ENCODE results near the gene USP49.
A peak's percentile ranks its signal among the peaks of the same experiment; 100 is the strongest.
"Not testable (repeated sequence)": the region's sequence is repeated elsewhere in the genome, so short reads cannot be mapped to it uniquely, and the experiment has no call there.

USP49 gene

DNA sequence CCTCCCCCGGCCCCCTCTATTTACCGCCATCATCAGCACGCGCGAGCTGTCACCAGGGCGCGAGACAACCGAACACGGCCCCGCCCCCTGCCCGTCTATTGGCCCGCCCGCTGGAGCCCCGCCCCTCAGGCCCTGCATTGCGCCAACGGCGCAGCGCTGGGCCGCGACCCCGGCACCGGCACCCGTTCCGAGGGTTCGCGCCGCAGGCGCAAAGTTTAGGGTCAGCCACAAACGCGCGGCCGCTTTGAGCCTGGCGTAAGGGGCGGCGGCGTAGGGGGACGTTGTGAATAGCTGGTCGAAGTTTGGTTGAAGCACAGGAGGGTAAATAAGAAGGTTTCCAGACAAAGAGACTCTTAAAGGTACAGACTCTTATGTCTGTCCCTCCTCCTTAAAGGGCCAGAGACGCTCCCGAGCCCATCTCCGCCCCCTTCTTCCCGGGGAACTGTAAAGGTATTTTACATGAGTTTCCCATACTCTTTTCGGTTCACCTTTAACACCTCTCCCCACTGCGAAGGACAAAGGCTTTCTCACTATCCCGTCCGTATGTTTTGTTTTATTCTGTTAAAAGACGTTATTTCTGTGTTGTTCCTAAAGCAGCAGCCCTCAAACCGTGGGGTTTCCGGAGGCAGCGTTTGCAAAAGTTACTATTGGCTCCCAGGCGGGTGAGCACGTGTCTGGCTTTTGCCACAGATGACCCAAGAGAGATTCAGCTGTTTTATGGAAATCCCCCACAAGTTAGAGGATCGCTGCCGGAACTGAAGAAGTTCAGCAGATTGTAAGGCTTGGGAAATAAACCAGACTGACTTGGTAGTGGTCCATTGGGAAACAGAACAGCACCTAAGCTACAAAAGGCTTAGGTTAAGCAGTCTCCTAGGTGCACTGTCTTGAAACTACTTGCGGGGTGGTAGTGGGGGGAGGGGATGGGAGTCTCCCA, at the start of gene USP49:
Gene USP49, minus strand, starts transcription at position 76 of the 934 bp plus-strand sequence. CDS start 88,392 bp downstream, outside the sequence.
- TF ChIP-seq, protein P1, sequence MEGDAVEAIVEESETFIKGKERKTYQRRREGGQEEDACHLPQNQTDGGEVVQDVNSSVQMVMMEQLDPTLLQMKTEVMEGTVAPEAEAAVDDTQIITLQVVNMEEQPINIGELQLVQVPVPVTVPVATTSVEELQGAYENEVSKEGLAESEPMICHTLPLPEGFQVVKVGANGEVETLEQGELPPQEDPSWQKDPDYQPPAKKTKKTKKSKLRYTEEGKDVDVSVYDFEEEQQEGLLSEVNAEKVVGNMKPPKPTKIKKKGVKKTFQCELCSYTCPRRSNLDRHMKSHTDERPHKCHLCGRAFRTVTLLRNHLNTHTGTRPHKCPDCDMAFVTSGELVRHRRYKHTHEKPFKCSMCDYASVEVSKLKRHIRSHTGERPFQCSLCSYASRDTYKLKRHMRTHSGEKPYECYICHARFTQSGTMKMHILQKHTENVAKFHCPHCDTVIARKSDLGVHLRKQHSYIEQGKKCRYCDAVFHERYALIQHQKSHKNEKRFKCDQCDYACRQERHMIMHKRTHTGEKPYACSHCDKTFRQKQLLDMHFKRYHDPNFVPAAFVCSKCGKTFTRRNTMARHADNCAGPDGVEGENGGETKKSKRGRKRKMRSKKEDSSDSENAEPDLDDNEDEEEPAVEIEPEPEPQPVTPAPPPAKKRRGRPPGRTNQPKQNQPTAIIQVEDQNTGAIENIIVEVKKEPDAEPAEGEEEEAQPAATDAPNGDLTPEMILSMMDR (conservative IDR thresholded peaks at IDR 0.05; ENCODE audit: low read depth, low read length), result no peak
- peak; percentile 92 for DNase-seq (ENCODE audit: low read depth)
- peak within 1 kb of the TSS; percentile 86 for H3K4me3 ChIP-seq (ENCODE audit: low read depth, low read length)

DNA sequence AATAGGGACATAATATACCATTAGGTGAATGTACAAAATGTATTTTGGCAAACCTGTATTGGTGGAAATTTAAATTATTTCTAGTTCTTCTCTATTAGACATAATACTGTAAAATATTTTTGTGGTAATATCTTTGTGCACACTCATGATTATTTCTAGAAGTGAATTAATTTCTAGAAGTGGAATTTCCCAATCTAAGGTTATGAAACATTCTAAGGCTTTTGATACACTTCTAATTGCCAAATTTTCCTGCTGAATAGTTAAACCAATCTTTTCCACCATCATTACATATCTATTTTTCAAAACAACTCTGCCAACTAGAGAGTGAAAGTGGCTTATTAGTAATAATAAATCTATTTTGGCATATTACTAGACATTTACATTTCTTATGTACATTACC, 48.3 kb upstream of the USP49 start:
- TF ChIP-seq, protein P1 (conservative IDR thresholded peaks at IDR 0.05; ENCODE audit: low read depth, low read length), result no peak
- H3K4me3 ChIP-seq (ENCODE audit: low read depth, low read length), result no peak overlapping the region
- DNase-seq (ENCODE audit: low read depth), result no peak

DNA sequence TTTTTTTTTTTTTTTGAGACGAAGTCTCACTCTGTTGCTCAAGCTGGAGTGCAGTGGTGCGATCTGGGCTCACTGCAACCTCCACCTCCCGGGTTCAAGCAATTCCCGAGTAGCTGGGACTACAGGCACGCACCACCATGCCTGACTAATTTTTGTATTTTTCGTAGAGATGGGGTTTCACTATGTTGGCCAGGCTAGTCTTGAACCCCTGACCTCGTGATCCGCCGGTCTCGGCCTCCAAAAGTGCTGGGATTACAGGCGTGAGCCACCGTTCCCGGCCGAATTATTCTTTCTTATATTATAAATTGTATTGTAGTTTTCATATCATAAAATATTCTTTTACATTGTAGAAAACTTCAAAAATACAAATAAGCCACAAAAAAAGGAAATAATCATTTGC, 47.7 kb upstream of the USP49 start:
- not testable (repeated sequence) for DNase-seq (ENCODE audit: low read depth); H3K4me3 ChIP-seq (ENCODE audit: low read depth, low read length)

DNA sequence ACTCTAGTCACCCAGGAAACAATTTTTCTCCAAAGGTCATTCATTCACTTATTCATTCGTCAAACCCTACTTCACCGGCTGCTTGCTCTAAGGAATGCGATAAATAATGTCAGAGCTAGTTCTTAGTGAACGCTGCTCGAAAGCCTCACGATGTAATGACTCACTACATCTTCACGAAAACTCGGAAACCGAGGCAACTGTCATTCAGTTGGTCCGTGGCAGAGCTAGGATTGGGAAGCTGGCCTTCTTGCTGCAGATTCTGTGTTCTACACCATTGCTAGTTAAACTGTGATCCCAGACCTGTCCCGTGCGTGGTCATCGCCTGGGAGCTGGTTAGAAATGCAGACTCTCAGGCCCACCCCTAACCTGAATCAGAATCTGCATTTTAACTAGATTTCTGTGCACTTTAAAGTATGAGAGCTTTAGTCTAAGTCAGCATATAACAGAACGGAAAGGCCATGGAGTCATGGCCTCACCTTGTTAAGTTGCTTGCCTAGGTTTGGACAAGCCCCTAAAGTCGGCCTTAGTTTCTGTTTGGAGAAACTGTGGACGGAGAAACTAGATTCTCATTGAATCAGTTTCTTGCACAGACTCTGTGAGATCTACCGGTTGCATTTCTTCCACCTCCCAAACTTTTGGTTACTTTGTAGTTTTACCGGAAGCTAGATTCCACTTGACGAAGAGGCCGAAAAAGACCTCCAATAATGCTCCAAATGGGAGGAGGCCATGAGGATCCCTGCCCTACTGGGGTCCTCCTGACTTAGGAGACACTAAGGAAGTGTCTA, 47.1 kb upstream of the USP49 start:
- peak; percentile 89 for DNase-seq (ENCODE audit: low read depth)
- peak overlapping the region; percentile 84 for H3K4me3 ChIP-seq (ENCODE audit: low read depth, low read length)
- TF ChIP-seq, protein P1 (conservative IDR thresholded peaks at IDR 0.05; ENCODE audit: low read depth, low read length), result no peak

DNA sequence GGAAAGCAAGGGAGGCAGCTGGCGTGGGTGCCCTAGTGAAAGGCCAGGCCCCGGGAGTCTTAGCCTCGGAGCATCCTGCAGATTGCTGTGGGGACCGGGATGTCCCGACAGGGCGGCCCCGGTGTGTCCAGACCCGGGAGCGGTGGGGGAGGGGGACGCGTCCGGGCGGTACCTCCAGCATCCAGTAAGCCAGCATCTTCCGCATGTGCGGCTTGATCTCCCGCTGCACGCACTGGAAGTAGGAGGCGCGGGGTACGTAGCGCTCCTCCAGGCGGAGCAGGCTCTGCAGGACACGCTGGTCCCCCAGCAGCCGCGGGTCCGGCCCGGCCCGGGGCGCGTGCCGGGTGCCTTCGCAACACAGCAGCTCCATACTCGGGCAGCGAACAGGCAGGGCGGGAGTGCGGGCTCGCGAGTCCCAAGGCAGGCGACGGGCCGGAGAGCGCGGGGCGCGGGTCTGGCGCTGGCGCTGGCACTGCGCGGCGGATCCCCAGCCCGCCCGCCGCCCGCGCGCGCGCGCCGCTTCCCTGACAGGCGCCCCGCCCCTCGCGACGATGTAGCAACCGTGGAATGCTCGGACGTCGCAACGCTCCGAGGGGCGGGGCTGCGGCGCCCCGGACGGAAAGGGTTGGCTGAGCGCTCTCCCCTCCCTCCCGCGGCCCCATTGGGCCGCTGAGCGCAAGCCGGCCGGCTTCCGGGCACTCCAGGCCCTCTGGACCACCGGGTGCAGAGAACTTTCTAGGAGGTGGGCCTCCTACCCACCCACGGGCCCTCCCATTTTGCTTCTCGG, 46.3 kb upstream of the USP49 start, which contains the start of gene CCND3:
Gene CCND3, minus strand, starts transcription at position 529 of the 787 bp plus-strand sequence. Its CDS starts 159 bp downstream, at position 370.
- H3K4me3 ChIP-seq (ENCODE audit: low read depth, low read length), result peak within 1 kb of the TSS; percentile 84
- TF ChIP-seq, protein P1 (conservative IDR thresholded peaks at IDR 0.05; ENCODE audit: low read depth, low read length), result no peak
- peak; percentile 92 for DNase-seq (ENCODE audit: low read depth)

DNA sequence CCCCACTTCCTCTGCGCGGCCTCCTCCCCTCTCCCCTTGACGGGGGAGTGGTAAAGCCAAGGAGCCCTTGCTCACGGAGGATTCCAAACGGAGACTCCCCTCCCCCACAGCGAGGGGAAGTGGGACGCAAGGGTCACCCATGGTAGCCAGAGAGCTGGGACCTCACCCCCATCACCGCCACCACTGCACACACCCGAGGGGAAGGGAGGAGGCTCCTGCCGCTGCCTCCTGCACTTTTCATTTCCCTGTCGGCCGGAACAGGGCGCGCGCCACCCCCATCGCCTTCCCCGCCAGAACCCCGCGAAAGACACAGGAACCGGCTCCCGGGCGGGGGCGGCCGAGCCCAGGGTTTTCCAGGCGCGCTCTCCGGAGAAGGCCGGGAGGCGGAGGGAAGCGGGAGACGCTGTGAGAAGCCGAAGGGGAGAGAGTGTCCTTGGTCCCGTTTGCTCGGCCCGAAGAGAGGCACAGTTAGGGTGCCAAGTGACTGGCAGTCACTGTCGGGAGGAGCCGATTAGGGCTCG, 45.6 kb upstream of the USP49 start:
- DNase-seq (ENCODE audit: low read depth), result no peak
- TF ChIP-seq, protein P1 (conservative IDR thresholded peaks at IDR 0.05; ENCODE audit: low read depth, low read length), result no peak
- peak overlapping the region; percentile 84 for H3K4me3 ChIP-seq (ENCODE audit: low read depth, low read length)
